Retina (tissue), 1 donor: ENCODE data around the gene ADAMTSL4.
"Not testable (repeated sequence)": the region's sequence is repeated elsewhere in the genome, so short reads cannot be mapped to it uniquely, and the experiment has no call there.

Experiments used
- DNase-seq: peaks from one replicate; pipeline ENCODE4 v3.0.0-alpha.2; 2016

The ADAMTSL4 gene

GRCh38 chr1:150596095-150596892 is 47.1 kb downstream of the ADAMTSL4 start:
- DNase-seq, result no peak

DNA sequence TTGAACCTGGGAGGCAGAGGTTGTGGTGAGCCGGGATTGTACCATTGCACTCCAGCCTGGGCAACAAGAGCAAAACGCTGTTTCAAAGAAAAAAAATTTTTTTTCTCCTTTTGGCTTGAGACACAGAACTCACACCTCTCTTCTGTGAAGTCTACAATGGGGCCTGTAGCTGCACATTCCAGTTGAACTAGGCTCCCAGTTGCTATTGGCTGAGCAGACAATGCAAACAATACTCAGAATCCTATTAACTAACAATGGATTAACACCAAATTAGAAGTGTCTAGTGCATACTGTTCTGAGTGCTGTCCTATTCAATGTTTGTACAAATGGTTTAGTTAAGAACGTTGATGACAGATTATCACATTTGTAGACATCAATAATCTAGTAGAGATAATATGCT is 47.8 kb downstream of the ADAMTSL4 start:
- no peak for DNase-seq

DNA sequence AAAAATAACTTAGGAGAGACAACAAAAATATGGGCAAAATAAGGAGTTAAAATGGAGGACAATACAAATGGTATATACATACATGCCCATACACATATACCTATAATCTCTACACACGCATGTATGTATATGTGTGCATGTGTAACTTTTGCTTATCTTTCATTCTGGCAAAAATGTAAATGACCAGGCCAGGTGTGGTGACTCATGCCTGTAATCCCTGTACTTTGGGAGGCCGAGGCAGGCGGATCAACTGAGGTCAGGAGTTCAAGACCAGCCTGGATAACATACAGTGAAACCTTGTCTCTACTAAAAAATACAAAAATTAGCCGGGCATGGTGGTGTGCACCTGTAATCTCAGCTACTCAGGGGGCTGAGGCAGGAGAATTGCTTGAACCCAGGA is 49.1 kb downstream of the ADAMTSL4 start:
- DNase-seq, result not testable (repeated sequence)

GRCh38 chr1:150601540-150601939 is 52.3 kb downstream of the ADAMTSL4 start:
- no peak for DNase-seq

DNA sequence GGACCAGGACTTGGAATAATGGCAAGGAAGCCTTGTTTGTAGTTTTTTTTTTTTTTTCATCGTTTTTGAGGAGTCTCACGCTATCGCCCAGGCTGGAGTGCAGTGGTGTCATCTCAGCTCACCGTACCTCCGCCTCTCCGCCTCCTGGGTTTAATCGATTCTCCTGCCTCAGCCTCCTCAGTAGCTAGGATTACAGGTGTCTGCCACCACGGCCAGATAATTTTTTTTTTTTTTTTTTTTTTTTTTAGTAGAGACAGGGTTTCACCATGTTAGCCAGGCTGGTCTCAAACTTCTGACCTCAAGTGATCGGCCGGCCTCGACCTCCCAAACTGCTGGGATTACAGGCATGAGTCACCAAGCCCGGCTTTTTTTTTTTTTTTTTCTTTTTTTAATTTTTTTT is 53.2 kb downstream of the ADAMTSL4 start:
- DNase-seq, result not testable (repeated sequence)

DNA sequence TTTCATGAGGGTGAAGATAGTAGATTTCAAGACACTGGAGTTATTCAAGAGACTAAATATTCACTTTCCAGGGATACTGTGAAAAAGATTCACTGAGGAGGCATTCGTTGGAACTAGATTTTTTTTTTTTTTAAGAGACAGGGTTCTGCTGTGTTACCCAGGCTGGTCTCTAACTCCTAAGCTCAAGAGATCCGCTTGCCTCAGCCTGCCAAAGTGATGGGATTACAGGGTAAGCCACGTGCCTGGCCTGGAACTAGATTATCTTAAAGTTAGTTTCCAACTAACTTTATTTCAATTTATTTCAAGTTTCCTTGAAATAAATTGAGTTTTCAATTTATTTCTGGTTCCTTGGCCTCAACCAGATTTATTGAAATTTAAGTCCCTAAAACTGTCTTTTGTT is 54.5 kb downstream of the ADAMTSL4 start:
- DNase-seq, result no peak

GRCh38 chr1:150604226-150604588 is 55.0 kb downstream of the ADAMTSL4 start:
- DNase-seq, result no peak

- not testable (repeated sequence) for DNase-seq
Observed at GRCh38 chr1:150605451-150605731, 56.2 kb downstream of the ADAMTSL4 start.

DNA sequence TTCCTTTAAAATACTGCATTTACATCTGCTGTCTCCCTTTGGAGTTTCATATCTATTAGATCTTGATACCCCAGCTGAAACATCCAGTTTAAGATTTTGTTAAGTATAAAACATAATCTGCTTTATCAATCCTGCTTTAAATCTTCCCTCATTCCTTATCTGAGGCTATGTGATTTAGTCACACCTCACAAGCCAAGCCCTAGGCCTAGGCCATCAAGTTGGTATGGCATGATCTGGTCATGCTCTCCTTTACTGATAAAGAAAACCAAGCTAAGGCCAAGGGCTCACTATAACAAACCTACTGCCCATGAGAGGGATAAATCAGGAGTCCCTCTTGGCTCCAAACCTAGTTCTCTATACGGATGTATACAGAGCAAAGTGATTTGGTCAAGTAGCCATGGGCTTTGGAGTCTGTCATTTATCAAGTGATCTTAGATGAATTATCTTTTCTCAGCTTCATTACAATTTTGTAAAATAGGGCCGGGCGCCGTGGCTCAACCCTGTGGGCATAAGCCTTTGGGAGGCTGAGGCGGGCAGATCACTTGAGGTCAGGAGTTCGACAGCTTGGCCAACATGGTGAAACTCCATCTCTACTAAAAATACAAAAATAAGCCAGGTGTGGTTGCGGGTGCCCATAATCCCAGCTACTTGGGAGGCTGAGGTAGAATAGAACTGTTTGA is 57.4 kb downstream of the ADAMTSL4 start:
- DNase-seq, result no peak

- DNase-seq, result no peak
Observed at GRCh38 chr1:150609732-150610131, 60.5 kb downstream of the ADAMTSL4 start.
